ENCODE data around the gene TUT1. TPM values are rescaled to one million over a fixed set of nuclear protein-coding genes. Genes with fewer than 3 reads are reported as not detected.

The TUT1 gene
- total RNA-seq, 1 experiment from 2014 or later = 39.3 TPM

DNA sequence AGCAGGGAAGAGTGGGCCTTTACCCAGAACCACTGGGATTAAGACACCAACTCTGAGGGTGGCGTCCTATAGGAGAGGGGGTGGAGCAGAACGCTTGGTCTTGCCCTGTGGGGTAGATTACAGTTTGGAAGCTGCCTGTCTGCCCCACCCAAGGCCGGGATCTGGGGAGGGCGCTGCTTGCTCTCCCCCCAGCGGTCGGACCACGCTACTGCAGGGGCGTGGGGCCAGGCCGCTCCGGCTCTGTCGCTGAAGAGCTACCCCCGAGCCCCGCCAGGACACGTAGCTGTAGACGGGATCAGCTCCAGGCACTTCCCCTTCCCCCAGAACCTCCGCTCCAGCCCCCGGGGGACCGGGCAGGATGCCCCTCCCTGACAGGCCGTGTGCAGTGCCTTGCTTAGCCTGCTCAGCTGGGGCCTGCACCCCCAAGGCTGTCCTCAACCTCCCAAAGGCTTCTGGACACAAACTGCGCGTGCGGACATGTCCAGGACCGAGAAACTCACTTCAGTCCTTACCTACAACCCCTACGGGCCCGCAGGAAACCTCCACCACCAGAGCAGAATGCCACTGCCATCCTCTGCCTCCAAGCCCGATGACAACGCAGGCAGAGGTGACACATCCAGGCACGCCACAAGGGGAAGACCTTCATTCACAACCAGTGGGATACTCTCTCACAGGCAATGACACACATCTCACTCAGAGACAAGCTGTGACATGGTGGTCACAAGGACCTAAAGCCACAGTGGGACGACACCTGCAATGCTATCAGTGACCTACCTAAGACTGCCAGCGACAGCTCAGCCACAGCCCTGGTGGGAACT is 48.4 kb downstream of the TUT1 start:
- peak overlapping the region; percentile 99 for H3K4me2 ChIP-seq
- no peaks in the 10 kb centered on the region for H3K9me2 ChIP-seq (ENCODE audit: insufficient read depth)
- H3K9me3 ChIP-seq (ENCODE audit: insufficient read depth, low read depth) = no peaks in the 10 kb centered on the region
- peak overlapping the region; percentile 98 for H3K4me3 ChIP-seq
- ChIA-PET CTCF (interaction anchor here (0.5 to 3.9 kb wide), 18 partner anchors 9 to 185 kb away, joined by 3 to 58 read pairs (median 7); partner anchors contain the start of genes EEF1G and TUT1), POLR2A (ENCODE audit: unreplicated experiment) (interaction anchor here (0.6 to 1.9 kb wide), 8 partner anchors 10 to 1345 kb away, joined by 3 to 26 read pairs (median 8); partner anchors contain the start of gene TUT1)
- H3K4me1 ChIP-seq (replicated peaks; ENCODE audit: insufficient read depth) = peaks cover 78% of the 10 kb centered on the region
- DNase-seq = peak; percentile 76 to 90
- no TSS peak for BruUV-seq (replicated peaks)
- TF ChIP-seq, protein P1, sequence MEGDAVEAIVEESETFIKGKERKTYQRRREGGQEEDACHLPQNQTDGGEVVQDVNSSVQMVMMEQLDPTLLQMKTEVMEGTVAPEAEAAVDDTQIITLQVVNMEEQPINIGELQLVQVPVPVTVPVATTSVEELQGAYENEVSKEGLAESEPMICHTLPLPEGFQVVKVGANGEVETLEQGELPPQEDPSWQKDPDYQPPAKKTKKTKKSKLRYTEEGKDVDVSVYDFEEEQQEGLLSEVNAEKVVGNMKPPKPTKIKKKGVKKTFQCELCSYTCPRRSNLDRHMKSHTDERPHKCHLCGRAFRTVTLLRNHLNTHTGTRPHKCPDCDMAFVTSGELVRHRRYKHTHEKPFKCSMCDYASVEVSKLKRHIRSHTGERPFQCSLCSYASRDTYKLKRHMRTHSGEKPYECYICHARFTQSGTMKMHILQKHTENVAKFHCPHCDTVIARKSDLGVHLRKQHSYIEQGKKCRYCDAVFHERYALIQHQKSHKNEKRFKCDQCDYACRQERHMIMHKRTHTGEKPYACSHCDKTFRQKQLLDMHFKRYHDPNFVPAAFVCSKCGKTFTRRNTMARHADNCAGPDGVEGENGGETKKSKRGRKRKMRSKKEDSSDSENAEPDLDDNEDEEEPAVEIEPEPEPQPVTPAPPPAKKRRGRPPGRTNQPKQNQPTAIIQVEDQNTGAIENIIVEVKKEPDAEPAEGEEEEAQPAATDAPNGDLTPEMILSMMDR (conservative IDR thresholded peaks at IDR 0.05) = peak; percentile 100
- no peak for TF ChIP-seq EZH2 (IDR thresholded peaks at IDR 0.05; ENCODE audit: low read depth)
- H3K27ac ChIP-seq = peak overlapping the region; percentile 72
- H3F3A ChIP-seq (ENCODE audit: insufficient read depth, low read depth) = peaks cover 57% of the 10 kb centered on the region
- peaks cover 84% of the 10 kb centered on the region for H3K79me2 ChIP-seq (ENCODE audit: low read depth)
- intact Hi-C loops (cut with micrococcal nuclease; ENCODE audit: unreplicated experiment) = loop anchor here (1.0 to 5.0 kb wide), 5 partner anchors 46 to 319 kb away; partner anchors contain the start of genes C11orf98 and CSKMT
- no peak overlapping the region for H2AFZ ChIP-seq
- H3K27me3 ChIP-seq (ENCODE audit: insufficient read depth, low read depth) = no peaks in the 10 kb centered on the region
- H4K20me1 ChIP-seq (ENCODE audit: insufficient read depth) = peaks cover 48% of the 10 kb centered on the region
- H3K36me3 ChIP-seq (ENCODE audit: low read depth) = no peaks in the 10 kb centered on the region

DNA sequence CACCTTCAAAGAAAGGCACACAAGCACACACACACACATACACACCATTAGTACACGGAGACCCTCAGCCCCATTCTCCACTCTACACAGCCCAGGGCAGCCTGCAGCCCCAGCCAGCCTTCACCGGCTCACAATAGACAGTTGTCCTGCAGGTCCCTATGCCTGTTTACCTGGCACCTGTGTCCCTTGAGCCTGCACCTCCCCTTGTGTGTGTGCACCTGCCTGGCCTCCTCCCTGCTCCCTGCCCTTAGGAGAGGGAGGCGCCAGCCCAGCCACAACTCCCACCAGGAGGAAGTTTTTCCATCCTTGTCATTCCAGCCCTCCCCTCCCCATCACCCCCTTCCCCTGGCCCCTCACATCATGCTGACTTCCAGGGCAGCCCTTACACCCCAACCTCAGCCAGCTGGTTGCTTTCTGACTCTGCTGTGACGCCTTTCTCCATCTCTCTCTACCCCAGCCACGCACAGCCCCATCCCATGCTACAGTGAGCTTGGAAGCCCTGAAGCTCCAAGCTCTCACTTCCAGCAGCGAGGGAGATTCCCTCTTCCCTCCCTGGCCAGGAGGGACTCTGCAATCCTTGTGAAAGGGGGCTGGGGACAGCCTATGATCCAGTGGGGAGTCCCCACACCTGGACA is 49.1 kb downstream of the TUT1 start:
- H4K20me1 ChIP-seq (ENCODE audit: insufficient read depth) = peaks cover 54% of the 10 kb centered on the region
- TF ChIP-seq, protein P1 (conservative IDR thresholded peaks at IDR 0.05) = no peak
- no peak for TF ChIP-seq EZH2 (IDR thresholded peaks at IDR 0.05; ENCODE audit: low read depth)
- H3K4me3 ChIP-seq = peak overlapping the region; percentile 98; the same call in 1 of the 2 replicates
- H3K9me2 ChIP-seq (ENCODE audit: insufficient read depth) = no peaks in the 10 kb centered on the region
- H3K9me3 ChIP-seq (ENCODE audit: insufficient read depth, low read depth) = no peaks in the 10 kb centered on the region
- intact Hi-C loops (cut with micrococcal nuclease; ENCODE audit: unreplicated experiment) = loop anchor here (1.0 to 5.0 kb wide), 5 partner anchors 45 to 320 kb away; partner anchors contain the start of genes C11orf98 and CSKMT
- no peaks in the 10 kb centered on the region for H3K36me3 ChIP-seq (ENCODE audit: low read depth)
- BruUV-seq (replicated peaks) = no TSS peak
- H3K4me1 ChIP-seq (replicated peaks; ENCODE audit: insufficient read depth) = peaks cover 77% of the 10 kb centered on the region
- DNase-seq = peak in 1 of 2 experiments; percentile 37
- CTCF ChIA-PET = interaction anchor here (0.8 to 3.9 kb wide), 10 partner anchors 11 to 147 kb away, joined by 3 to 58 read pairs (median 11); partner anchors contain the start of gene TUT1
- H3K79me2 ChIP-seq (ENCODE audit: low read depth) = peaks cover 91% of the 10 kb centered on the region
- no peak overlapping the region for H2AFZ ChIP-seq
- POLR2A ChIA-PET (ENCODE audit: unreplicated experiment) = interaction anchor here (0.6 to 1.9 kb wide), 4 partner anchors 18 to 142 kb away, joined by 3 to 9 read pairs (median 4); no protein-coding TSS in a partner anchor
- H3K27me3 ChIP-seq (ENCODE audit: insufficient read depth, low read depth) = no peaks in the 10 kb centered on the region
- peak overlapping the region; percentile 99 for H3K4me2 ChIP-seq
- H3F3A ChIP-seq (ENCODE audit: insufficient read depth, low read depth) = peaks cover 53% of the 10 kb centered on the region
- H3K27ac ChIP-seq = peak overlapping the region; percentile 72
